ENCODE measurements around the gene TMEM186. TPM values are rescaled to one million over a fixed set of nuclear protein-coding genes. Genes with fewer than 3 reads are reported as not detected.

Gene TMEM186
- total RNA-seq, 4 donors from 2014 or later: 2.3 to 9.9 (median 6.5) TPM

DNA sequence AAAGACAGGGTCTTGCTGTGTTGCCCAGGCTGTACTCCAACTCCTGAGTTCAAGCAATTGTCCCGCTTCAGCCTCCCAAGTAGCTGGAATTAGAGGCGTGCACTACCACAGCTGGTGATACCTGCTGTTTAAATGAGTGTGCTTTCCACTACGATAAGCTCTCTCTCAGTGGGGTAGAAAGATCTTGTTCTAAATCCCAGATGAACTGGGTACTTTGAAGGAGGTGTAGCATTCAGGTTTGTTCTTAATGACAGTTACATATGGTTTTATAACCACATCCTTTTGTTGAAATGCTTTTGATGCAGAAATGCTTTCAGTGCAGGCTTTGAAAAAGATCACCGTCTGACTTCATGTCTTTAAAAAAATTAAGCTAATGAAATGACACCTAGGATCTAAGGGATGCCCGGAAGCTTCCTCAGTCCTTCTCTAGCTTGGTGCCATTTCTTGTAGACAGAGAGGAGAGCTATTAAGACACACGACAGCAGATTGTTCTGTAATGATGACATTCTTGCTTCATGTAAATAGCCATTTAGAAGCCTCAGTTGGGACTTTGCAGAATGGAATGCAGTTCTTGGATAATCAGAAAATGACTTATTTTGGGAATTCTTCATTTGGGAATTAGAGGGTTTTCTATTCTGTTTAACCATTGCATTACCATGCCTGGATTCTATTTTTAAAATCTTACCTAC, 19.7 kb upstream of the TMEM186 start:
- TF ChIP-seq, protein P1, sequence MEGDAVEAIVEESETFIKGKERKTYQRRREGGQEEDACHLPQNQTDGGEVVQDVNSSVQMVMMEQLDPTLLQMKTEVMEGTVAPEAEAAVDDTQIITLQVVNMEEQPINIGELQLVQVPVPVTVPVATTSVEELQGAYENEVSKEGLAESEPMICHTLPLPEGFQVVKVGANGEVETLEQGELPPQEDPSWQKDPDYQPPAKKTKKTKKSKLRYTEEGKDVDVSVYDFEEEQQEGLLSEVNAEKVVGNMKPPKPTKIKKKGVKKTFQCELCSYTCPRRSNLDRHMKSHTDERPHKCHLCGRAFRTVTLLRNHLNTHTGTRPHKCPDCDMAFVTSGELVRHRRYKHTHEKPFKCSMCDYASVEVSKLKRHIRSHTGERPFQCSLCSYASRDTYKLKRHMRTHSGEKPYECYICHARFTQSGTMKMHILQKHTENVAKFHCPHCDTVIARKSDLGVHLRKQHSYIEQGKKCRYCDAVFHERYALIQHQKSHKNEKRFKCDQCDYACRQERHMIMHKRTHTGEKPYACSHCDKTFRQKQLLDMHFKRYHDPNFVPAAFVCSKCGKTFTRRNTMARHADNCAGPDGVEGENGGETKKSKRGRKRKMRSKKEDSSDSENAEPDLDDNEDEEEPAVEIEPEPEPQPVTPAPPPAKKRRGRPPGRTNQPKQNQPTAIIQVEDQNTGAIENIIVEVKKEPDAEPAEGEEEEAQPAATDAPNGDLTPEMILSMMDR (IDR thresholded peaks at IDR 0.05; ENCODE audit: low read depth): no peak

DNA sequence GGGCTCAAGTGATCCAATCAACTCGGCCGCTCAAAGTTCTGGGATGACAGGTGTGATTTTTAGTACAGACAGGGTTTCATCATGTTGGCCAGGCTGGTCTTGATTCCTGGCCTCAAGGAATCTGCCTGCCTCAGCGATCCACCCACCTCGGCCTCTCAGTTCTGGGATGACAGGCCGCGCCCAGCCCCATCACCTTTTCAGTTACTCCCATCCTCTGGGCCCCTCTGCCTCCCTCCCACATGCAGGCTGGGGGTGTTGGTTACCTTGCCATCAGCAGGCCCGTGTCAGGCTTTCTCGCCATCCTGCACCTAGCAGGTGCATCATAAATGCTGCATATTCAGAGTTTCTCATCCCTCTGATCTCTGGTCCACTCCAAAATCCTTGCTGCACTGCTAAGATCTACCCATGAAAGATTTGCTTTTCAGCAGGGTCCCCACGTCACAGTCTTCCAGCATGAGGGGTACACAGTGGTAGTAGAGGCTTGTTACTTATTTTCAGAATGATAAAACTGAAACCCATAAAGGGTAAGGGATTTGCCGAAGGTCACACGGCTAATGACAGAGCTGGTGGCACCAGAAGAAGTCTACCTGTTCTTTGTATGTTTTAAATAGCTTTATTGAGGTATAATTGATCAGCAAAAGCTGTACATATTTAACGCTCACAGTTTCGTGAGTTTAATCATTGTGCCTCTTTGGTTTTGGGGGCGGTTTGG, 16.8 kb upstream of the TMEM186 start:
- TF ChIP-seq, protein P1 (IDR thresholded peaks at IDR 0.05; ENCODE audit: low read depth): no peak

DNA sequence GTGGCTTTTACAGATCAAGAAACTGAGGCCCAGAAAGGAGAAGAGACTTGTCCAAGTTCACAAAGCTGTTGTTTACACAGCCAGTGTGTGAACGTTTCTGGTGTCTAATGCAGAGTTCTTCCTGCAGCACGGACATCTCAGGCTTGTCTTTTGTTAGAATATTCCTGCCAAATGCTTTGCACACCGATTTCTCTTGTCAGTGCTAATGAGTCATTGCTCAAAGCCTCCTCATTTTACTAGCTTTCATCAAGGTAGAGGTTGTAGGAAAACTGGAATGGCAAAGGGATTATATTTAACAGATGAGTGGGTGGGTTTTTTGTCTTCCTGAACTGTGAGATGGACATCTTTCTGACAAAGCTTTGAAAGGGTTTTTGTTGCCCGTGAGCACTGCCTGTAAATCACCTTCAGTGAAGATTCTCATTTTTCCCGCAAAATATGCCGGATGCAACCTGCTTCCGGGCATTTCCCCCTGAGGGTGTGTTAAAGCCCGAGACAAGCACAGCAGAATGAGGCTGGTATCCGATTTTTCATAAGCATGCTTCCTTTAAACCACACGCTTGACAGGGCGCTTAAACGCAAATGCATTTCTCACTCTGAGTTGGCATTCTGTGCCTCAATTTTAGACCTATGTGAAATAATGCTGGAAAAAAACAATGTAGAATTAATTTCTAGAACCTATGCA, 14.9 kb upstream of the TMEM186 start:
- TF ChIP-seq, protein P1 (IDR thresholded peaks at IDR 0.05; ENCODE audit: low read depth): no peak

DNA sequence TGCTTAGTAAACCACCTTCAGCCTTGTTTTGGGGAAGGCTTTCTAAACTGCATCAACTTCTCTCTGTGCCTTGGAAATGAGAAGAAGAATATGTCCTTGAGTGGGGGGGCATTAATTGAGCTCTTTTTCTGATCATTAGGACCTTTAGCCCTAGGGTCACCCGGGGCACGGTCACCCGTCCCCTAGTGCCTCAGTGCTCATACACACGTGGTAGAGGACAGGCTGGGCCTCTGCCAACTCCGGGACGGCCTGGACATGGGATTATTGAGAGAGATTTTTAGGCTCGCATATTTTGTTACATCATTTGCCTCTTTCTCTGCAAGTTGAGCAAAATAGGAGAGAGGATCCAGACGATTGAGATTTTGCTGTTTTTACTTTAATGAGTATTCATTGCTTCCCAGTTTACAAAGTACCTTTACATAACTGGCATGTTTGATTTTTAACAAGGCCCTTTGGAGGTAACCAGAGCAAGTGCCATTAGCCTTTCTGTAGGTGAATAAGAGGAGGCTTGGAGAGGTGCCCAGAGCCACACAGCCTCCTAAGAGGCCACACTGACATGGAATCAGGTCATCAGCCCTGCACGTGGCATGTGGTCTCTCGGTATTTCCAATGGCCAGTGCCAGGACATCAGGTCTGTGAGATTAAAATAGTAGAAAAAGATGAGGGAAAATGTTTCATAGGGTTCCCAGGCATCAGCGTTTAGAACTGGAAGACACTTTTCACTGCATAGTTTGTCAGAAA, 11.3 kb upstream of the TMEM186 start:
- TF ChIP-seq, protein P1 (IDR thresholded peaks at IDR 0.05; ENCODE audit: low read depth): no peak

DNA sequence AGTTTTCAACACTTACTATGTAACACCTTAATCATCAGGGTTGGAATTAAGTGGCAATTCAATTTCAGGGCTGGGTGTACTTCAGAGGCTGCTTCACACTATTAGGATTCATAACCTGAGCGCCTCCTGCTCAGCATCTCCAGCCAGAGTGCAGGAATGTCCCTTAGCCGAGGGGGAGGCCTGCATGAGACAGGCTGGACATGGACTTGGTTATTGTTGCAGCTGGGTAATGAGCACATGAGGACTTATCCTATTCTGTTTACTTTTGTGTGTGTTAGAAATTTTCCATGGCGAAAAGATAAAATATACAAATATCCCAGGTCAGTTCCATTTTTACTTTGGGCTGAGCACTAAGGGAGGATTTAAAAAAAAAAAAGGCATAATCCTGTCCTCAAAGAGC, 10.6 kb upstream of the TMEM186 start:
- TF ChIP-seq, protein P1 (IDR thresholded peaks at IDR 0.05; ENCODE audit: low read depth): no peak

DNA sequence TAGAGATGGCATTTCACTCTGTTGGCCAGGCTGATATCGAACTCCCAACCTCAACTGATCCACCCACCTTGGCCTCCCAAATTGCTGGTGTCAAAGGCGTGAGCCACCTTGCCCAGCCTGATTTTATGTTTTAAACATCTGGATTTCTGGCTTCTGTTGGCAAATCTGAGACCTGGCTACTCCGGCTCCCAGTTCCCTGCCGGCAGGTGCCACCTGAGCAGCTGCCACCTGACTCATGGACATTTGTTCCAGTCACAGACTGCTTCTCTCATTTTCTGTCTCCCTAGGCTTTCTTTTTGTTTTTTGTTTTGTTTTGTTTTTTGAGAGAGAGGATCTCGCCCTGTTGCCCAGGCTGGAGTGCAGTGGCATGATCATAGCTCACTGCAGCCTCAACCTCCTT, 9.8 kb upstream of the TMEM186 start:
- TF ChIP-seq, protein P1 (IDR thresholded peaks at IDR 0.05; ENCODE audit: low read depth): no peak

All from subcutaneous adipose tissue (tissue), 4 donors.